Muscle layer of colon (tissue), 2 donors: ENCODE measurements around the gene TAOK1.

Experiments used
- H3K27ac ChIP-seq: one replicate; pipeline ENCODE4 v1.7.0; 2013; ENCODE audit warnings: low read depth, mild to moderate bottlenecking, low read length, moderate library complexity
- H3K27me3 ChIP-seq, 2 donors: one replicate each; pipeline ENCODE4 v1.7.0; 2013; ENCODE audit warnings: low read length in 2 of 2, mild to moderate bottlenecking in 2 of 2; ENCODE audit not compliant: insufficient read depth in 2 of 2, control insufficient read depth in 1 of 2
- H3K36me3 ChIP-seq: one replicate; pipeline ENCODE4 v1.7.0; 2013; ENCODE audit warnings: mild to moderate bottlenecking, low read length; ENCODE audit not compliant: insufficient read depth
- H3K4me1 ChIP-seq: one replicate; pipeline ENCODE4 v1.7.0; 2013; ENCODE audit warnings: mild to moderate bottlenecking, low read length; ENCODE audit not compliant: insufficient read depth
- H3K4me3 ChIP-seq, 2 donors: one replicate each; pipeline ENCODE4 v1.7.0; 2013; ENCODE audit warnings: low read length in 2 of 2, low read depth in 1 of 2, mild to moderate bottlenecking in 1 of 2, moderate library complexity in 1 of 2
- H3K9ac ChIP-seq: one replicate; pipeline ENCODE4 v1.7.0; 2013; ENCODE audit warnings: low read length
- H3K9me3 ChIP-seq: one replicate; pipeline ENCODE4 v1.7.0; 2013; ENCODE audit warnings: mild to moderate bottlenecking, low read length
- donor health status: abdominal sarcoma.
- donor health status: Adenocarcinoma of cecum.

The TAOK1 gene

DNA sequence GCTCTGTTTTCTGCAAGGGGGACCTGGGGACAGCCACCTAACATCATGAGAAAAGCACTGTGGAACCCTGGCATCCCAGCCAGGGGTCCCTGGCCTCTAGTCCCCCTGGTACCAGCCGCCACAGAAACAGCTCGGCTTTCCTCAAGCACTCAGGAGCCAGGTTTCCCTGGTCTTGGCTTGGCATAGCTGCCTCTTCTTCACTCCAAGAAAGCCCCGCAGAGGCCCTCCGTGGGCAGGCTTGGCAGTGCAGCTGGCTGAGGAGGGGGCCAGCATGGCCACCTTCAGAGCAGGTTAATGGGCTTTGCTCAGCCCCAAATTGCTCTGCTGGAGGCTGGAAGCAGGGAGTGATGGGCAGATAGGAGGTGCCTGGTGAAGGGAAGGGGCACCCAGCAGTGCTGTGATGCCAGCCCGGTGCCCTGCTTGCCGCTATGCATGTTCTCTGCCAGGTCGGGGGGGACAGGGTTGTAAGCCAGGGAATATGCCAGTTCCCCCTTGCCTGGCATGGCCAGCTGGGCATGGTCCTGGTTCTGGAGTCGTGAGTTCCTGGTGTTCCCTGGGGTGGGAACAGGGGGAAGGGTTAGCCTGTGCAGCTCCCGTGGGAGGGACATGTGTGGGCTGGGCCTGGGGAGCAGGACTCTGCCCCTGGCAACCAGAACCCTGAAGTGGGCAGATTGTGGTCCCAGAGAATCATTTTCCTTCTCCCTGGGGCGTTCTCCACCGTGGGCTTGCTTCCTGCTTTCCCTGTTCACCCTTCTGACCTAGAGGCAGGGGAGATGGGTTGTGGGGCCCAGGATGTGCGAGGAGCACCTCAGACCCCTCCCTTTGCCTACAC lies 206.0 kb downstream of the TAOK1 start:
- H3K9ac ChIP-seq = no peak overlapping the region
- no peaks in the 10 kb centered on the region for H3K27me3 ChIP-seq
- H3K4me3 ChIP-seq = no peak overlapping the region
- H3K27ac ChIP-seq = no peak overlapping the region
- peaks cover 23% of the 10 kb centered on the region for H3K4me1 ChIP-seq
- no peaks in the 10 kb centered on the region for H3K36me3 ChIP-seq
- H3K9me3 ChIP-seq = no peaks in the 10 kb centered on the region

DNA sequence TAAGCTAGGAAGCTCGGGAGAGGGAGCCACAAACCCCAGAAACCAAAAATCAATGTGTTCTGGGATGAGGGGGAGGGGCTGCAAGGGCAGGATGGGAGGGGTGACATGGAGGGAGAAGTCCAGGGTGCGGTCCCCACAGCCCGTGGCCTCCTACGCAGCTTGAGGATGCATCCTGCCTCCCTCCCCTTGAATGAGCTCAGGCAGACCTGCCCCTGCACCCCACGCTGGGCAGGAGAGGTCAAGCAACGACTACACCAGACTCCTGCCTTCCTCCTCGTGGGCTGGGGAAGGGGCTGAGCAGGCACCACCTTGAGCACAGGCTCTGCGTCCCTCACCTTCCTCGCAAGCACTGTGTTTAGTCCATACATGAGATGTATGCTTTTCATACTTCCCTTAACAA lies 206.6 kb downstream of the TAOK1 start:
- H3K9ac ChIP-seq = no peak overlapping the region
- H3K4me1 ChIP-seq = peaks cover 17% of the 10 kb centered on the region
- H3K9me3 ChIP-seq = no peaks in the 10 kb centered on the region
- H3K27ac ChIP-seq = no peak overlapping the region
- H3K4me3 ChIP-seq = no peak overlapping the region
- H3K36me3 ChIP-seq = no peaks in the 10 kb centered on the region
- no peaks in the 10 kb centered on the region for H3K27me3 ChIP-seq

DNA sequence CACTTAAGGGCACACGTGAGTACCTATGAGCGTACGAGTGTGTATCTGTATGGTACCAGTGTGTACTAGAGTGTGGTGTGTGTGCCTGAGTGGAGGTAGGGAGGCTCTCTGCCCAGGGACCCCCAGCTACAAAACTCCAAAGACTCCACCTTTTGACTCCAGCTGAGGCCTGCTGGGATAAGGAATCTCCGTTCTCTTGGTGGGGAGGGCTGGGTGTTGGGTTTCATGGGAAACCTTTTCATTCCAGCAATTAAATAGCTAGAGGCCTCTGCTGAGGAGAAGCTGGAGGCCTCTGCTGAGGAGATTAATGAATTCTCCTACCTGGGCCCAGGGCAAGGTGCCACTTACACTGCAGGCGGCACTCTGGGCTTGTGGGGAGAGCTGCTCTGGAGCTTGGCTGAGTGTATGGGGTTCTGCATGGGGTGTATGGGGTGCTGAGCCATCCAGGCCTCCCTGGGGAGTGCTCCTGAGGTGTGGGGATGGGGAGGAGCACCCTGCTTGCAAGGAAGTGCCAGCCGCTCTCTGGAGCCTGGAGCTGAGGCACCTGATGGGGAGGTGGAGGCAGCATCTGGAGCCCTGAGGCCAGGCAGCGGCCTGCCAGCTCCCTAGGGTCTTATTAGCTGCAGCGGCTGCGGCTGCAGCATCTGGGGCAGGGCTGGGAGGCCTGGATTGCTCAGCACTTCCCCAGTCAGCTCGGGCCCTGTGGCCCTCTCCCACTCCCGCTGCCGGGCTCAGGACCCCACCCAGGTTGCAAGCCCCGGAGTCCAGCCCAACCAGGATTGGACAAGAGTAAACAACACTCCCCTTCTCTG lies 207.4 kb downstream of the TAOK1 start:
- no peaks in the 10 kb centered on the region for H3K27me3 ChIP-seq
- no peak overlapping the region for H3K27ac ChIP-seq
- H3K9ac ChIP-seq = no peak overlapping the region
- H3K4me3 ChIP-seq = no peak overlapping the region
- no peaks in the 10 kb centered on the region for H3K36me3 ChIP-seq
- H3K9me3 ChIP-seq = no peaks in the 10 kb centered on the region
- peaks cover 9% of the 10 kb centered on the region for H3K4me1 ChIP-seq
